ENCODE results near the gene CTXN3. TPM values are rescaled to one million over a fixed set of nuclear protein-coding genes. Genes with fewer than 3 reads are reported as not detected.

Gene CTXN3
- total RNA-seq: 8.5 TPM

GRCh38 chr5:127649018-127649439 is at the start of gene CTXN3:
TSS of gene CTXN3 (plus strand) at chr5:127649082. CDS start at chr5:127657522, 8,440 bp downstream.

DNA sequence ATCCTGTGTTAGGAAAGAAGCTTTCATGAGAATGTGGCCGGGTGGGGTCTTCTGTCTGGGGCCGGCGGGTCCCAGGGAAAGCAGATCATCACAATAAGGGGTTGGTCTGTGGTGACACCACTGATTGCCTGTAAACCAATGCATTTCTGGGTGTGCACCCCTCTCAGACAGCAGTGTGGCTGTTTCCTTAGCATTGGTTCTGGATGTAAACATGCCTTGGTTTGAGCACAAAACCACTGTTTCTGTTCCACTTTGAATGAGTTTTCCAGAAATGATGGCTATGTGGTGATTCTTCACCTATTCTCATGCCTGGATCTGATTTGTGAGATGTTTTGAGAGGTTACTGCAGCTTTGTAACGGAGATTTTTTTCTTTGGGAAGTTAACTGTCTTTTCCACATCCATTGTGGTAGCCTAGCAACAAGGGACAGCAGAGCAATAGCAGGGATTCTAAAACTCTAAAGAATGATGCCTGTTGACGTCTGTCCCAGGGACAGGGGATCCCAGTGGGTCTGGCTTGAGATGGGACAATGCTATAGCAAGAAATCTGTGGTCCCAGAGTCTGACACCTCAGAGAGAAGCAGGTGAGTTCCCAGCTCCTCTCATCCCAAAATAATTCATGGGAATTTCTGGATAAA is 54.2 kb downstream of the CTXN3 start, which contains the start of gene CCDC192:
TSS of gene CCDC192 (plus strand) at position 466 of the 636 bp plus-strand sequence. CDS start at position 521, 55 bp downstream.

Other genes with a start within 250 kb of the CTXN3 start
- 34.1 TPM for gene PRRC1, start 131.4 kb upstream of the CTXN3 start, total RNA-seq
- not detected for gene CCDC192, start 54.3 kb downstream of the CTXN3 start, total RNA-seq